HG03196 (cell line): ENCODE measurements around the gene MBD5.
"Not testable (repeated sequence)": the region's sequence is repeated elsewhere in the genome, so short reads cannot be mapped to it uniquely, and the experiment has no call there.

Experiments
- ATAC-seq: cut with Tn5 transposase; IDR thresholded peaks from one replicate; pipeline ENCODE4 v1.9.1; 2021; ENCODE audit not compliant: unreplicated experiment

MBD5 gene

GRCh38 chr2:148541792-148542191, 520.9 kb downstream of the MBD5 start:
- ATAC-seq: no peak

- ATAC-seq: no peak
Observed at GRCh38 chr2:148542614-148543013, 521.7 kb downstream of the MBD5 start.

- not testable (repeated sequence) for ATAC-seq
Observed at GRCh38 chr2:148543088-148543540, 522.2 kb downstream of the MBD5 start.

- ATAC-seq: no peak
Observed at GRCh38 chr2:148545390-148546256, 524.7 kb downstream of the MBD5 start.

- no peak for ATAC-seq
Observed at GRCh38 chr2:148546270-148546669, 525.4 kb downstream of the MBD5 start.

- no peak for ATAC-seq
Observed at GRCh38 chr2:148548716-148549400, 528.0 kb downstream of the MBD5 start.

- ATAC-seq: no peak
Observed at GRCh38 chr2:148552675-148553331, 531.9 kb downstream of the MBD5 start.

- no peak for ATAC-seq
Observed at GRCh38 chr2:148553332-148553887, 532.5 kb downstream of the MBD5 start.

GRCh38 chr2:148554459-148555247, 533.8 kb downstream of the MBD5 start:
- no peak for ATAC-seq

- no peak for ATAC-seq
Observed at GRCh38 chr2:148555622-148556294, 534.9 kb downstream of the MBD5 start.

GRCh38 chr2:148557844-148558436, 537.0 kb downstream of the MBD5 start:
- ATAC-seq: no peak

- ATAC-seq: no peak
Observed at GRCh38 chr2:148560496-148560895, 539.6 kb downstream of the MBD5 start.

GRCh38 chr2:148561389-148561788, 540.5 kb downstream of the MBD5 start:
- ATAC-seq: no peak

- no peak for ATAC-seq
Observed at GRCh38 chr2:148565272-148565894, 544.5 kb downstream of the MBD5 start.
